HFF-Myc (cell line): ENCODE measurements around the gene FXYD4.
"Not testable (repeated sequence)": the region's sequence is repeated elsewhere in the genome, so short reads cannot be mapped to it uniquely, and the experiment has no call there.

ENCODE experiments used
- DNase-seq: peaks from one replicate; pipeline ENCODE4 v3.0.0-alpha.2; 2011; ENCODE audit warnings: low read depth; ENCODE audit errors: extremely low read depth
- H3K4me3 ChIP-seq: replicated peaks from 2 replicates; pipeline ENCODE4 v1.5.1; 2011; ENCODE audit warnings: low read depth, mild to moderate bottlenecking, control low read depth, low read length
- TF ChIP-seq, protein P1 (sequence below): IDR thresholded peaks from 2 replicates; pipeline ENCODE4 v1.5.1; 2012; ENCODE audit warnings: mild to moderate bottlenecking, low read depth, low read length, control low read depth; ENCODE audit errors: missing control alignments

Gene FXYD4

DNA sequence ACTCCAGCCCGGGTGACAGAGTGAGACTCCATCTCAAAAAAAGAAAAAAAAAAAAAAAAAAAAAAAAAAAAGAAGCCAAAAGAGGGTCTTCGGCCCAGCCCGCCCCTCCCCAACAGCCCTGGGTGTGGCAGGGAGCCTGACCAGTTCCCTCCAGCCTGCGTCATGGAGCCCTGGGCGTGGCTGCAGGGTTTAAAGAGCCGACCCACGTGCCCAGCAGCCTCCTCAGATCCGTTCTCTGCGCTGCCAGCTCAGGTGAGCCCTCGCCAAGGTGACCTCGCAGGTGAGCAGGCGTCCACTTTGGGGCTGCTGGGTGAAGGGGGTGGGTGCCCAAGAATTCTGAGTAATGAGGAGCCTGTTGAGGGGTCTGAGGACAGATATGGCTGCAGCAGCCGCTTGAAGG is at the start of gene FXYD4:
TSS of gene FXYD4 (plus strand) at position 219 of the 400 bp plus-strand sequence. CDS start 2,111 bp downstream, outside the sequence.
- TF ChIP-seq, protein P1, sequence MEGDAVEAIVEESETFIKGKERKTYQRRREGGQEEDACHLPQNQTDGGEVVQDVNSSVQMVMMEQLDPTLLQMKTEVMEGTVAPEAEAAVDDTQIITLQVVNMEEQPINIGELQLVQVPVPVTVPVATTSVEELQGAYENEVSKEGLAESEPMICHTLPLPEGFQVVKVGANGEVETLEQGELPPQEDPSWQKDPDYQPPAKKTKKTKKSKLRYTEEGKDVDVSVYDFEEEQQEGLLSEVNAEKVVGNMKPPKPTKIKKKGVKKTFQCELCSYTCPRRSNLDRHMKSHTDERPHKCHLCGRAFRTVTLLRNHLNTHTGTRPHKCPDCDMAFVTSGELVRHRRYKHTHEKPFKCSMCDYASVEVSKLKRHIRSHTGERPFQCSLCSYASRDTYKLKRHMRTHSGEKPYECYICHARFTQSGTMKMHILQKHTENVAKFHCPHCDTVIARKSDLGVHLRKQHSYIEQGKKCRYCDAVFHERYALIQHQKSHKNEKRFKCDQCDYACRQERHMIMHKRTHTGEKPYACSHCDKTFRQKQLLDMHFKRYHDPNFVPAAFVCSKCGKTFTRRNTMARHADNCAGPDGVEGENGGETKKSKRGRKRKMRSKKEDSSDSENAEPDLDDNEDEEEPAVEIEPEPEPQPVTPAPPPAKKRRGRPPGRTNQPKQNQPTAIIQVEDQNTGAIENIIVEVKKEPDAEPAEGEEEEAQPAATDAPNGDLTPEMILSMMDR, result no peak
- no peak within 1 kb of the TSS for H3K4me3 ChIP-seq
- no peak for DNase-seq

DNA sequence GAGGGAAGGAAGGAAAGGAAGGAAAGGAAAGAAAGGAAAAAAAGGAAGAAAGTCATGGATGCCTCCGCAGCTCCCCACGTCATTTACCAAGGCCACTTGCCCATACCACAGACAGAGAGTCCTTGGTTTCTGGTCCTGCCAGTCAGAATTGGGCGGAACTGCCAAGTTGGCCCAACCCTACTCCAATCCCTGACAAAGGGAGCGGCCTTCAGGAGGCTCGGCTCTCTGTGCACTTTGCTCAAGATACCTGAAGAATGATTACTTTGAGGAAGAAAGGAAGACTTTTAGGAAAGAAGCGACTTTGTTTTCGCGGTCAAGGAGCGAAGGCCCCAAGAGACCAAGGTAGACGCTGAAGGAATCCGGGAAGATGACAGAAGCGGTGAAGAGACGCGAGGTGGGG is 49.1 kb upstream of the FXYD4 start:
- H3K4me3 ChIP-seq, result no peak overlapping the region
- DNase-seq, result no peak
- TF ChIP-seq, protein P1, result no peak

DNA sequence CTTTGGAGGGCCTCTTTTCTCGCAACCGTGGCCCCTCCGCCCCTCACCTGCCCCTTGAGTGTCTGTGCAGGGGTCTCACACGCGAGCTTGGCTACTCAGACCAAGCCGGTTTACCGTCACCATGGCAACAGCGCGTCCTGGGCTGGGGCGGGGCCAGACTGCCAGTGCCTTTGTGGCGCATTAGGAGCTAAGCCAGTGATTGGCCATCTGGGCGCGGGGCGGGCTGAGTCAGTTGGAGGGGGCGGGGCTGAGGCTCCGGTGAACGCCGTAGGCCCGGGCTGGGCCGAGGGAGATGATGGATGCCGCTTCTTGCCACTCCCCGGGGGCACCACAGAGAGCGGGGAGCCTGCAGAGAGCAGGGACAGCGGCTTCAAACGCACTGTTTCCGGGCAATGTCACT is 48.7 kb upstream of the FXYD4 start:
- TF ChIP-seq, protein P1, result no peak
- DNase-seq, result peak; percentile 38
- no peak overlapping the region for H3K4me3 ChIP-seq

GRCh38 chr10:43323245-43323644 is 48.2 kb upstream of the FXYD4 start:
- TF ChIP-seq, protein P1, result no peak
- H3K4me3 ChIP-seq, result no peak overlapping the region
- DNase-seq, result no peak

DNA sequence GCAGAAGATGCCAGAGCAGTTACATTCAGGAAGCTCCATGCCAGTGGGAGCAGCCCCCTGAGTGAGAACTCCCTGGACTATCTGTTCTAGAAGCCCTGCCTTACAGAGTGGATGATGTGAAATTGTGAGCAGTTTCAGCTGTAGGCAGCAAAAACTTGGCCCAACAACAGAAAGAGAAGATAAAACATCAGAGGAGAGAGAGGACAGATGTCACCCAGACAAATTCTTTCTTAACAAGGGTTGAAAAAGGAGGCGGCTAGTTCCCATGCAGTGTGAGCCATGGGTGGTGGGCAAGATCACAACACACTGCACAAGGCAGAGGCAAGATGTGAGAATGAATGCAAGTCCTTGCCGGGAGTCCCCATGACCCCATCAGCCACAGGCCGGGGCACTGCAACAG is 46.6 kb upstream of the FXYD4 start:
- TF ChIP-seq, protein P1, result no peak
- DNase-seq, result no peak
- no peak overlapping the region for H3K4me3 ChIP-seq

DNA sequence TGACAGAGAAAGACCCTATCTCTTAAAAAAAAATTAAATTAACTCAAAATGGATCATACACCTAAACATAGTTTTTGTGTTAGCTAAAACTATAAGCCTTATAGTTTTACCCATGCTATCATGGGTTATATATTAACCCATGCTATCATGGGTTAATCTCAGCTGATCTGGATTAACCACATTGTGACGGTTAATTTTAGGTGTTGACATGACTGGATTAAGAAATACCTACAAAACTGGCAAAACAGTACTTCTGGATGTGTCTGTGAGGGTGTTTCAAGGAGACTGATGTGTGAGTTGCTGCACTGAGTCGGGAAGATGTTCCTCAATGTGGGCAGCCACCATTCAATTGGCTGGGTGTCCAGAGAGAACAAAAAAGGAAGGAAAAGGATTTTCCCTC is 44.3 kb upstream of the FXYD4 start:
- TF ChIP-seq, protein P1, result no peak
- no peak overlapping the region for H3K4me3 ChIP-seq
- no peak for DNase-seq

DNA sequence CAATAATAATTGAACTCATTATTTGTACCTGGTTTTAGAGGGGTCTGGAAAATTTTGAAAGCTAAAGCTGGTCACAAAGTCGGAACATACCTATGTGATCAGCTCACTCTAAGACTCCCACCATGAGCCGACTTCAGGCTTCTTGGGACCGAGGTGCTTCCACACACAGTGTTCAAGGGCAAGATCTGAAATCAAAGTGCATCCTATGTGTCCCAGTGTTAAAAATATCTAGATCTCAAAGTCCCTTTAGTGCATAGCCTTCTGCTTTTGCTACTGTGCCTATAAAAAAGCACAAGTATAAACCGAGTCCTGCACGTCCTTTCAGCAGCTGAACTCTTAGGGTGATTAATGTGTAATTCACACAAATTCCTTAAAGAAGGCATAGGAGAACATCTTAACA is 43.5 kb upstream of the FXYD4 start:
- DNase-seq, result no peak
- H3K4me3 ChIP-seq, result no peak overlapping the region
- TF ChIP-seq, protein P1, result no peak

DNA sequence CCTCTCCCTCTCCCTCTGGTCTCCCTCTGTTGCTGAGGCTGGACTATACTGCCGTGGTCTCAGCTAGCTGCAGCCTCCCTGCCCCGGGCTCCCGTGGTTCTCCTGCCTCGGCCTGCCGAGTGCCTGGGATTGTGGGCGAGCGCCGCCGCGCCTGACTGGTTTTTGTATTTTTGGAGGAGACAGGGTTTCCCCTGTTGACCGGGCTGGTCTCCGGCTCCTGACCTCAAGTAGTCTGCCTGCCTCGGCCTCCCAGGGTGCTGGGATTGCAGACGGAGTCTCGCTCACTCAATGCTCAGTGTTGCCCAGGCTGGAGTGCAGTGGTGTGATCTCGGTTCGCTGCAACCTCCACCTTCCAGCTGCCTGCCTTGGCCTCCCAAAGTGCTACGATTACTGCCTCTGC is 42.6 kb upstream of the FXYD4 start:
- not testable (repeated sequence) for DNase-seq, H3K4me3 ChIP-seq

DNA sequence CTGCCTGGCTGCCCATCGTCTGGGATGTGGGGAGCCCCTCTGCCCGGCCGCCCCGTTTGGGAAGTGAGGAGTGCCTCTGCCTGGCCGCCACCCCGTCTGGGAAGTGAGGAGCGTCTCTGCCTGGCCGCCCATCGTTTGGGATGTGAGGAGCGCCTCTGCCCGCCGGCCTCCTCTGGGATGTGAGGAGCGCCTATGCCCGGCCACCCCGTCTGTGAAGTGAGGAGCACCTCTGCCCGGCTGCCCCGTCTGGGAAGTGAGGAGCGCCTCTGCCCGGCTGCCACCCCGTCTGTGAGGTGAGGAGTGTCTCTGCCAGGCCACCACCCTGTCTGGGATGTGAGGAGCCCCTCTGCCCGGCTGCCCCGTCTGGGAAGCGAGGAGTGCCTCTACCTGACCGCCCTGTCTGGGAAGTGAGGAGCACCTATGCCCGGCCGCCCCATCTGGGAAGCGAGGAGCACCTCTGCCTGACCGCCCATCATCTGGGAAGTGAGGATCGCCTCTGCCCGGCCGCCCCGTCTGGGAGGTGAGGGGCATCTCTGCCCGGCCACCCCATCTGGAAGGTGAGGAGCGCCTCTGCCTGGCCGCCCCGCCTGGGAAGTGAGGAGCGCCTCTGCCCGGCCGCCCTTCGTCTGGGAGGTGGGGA is 42.1 kb upstream of the FXYD4 start:
- H3K4me3 ChIP-seq, result not testable (repeated sequence)

More for the DNA sequence above, 42.1 kb upstream of the FXYD4 start:
- not testable (repeated sequence) for DNase-seq
